Epithelial cell of prostate (primary cell): ENCODE data around the gene CTIF.
A peak's percentile ranks its signal among the peaks of the same experiment; 100 is the strongest.

Experiments
- DNase-seq: peaks from one replicate; pipeline ENCODE4 v3.0.0-alpha.2; 2011; ENCODE audit warnings: low read depth, low spot score
- H3K27ac ChIP-seq: fragments of 450-650 bp; 2 replicates; pipeline ENCODE4 v1.5.1; 2017; ENCODE audit warnings: mild to moderate bottlenecking

The CTIF gene

GRCh38 chr18:48613589-48614404, 75.0 kb downstream of the CTIF start:
- no peak for DNase-seq
- no peak overlapping the region for H3K27ac ChIP-seq

- DNase-seq, result no peak
- H3K27ac ChIP-seq, result no peak overlapping the region
These were observed 77.0 kb downstream of the CTIF start for GRCh38 chr18:48615566-48616401.

- H3K27ac ChIP-seq, result no peak overlapping the region
- DNase-seq, result no peak
These were observed 77.8 kb downstream of the CTIF start for GRCh38 chr18:48616484-48617255.

- H3K27ac ChIP-seq, result no peak overlapping the region
These were observed 79.1 kb downstream of the CTIF start for GRCh38 chr18:48617844-48618497.

GRCh38 chr18:48619016-48619415, 80.2 kb downstream of the CTIF start:
- no peak overlapping the region for H3K27ac ChIP-seq
- no peak for DNase-seq

More at GRCh38 chr18:48617844-48618497, 79.1 kb downstream of the CTIF start:
- DNase-seq, result no peak

- no peak for DNase-seq
- no peak overlapping the region for H3K27ac ChIP-seq
These were observed 80.7 kb downstream of the CTIF start for GRCh38 chr18:48619501-48619900.

- DNase-seq, result no peak
- no peak overlapping the region for H3K27ac ChIP-seq
These were observed 81.2 kb downstream of the CTIF start for GRCh38 chr18:48620071-48620470.

- DNase-seq, result no peak
- H3K27ac ChIP-seq, result peak overlapping the region; percentile 78
These were observed 82.4 kb downstream of the CTIF start for GRCh38 chr18:48621240-48621639.

- no peak for DNase-seq
- peak overlapping the region; percentile 78 for H3K27ac ChIP-seq
These were observed 83.2 kb downstream of the CTIF start for GRCh38 chr18:48621815-48622555.

GRCh38 chr18:48622911-48623431, 84.1 kb downstream of the CTIF start:
- no peak for DNase-seq
- peak overlapping the region; percentile 78 for H3K27ac ChIP-seq

- peak overlapping the region; percentile 78 for H3K27ac ChIP-seq
- peak; percentile 14 for DNase-seq
These were observed 84.8 kb downstream of the CTIF start for GRCh38 chr18:48623468-48624235.

- no peak for DNase-seq
- peak overlapping the region; percentile 78 for H3K27ac ChIP-seq
These were observed 86.0 kb downstream of the CTIF start for GRCh38 chr18:48624856-48625255.

GRCh38 chr18:48627216-48627615, 88.4 kb downstream of the CTIF start:
- DNase-seq, result no peak
- H3K27ac ChIP-seq, result peak overlapping the region; percentile 53

GRCh38 chr18:48629730-48630324, 91.0 kb downstream of the CTIF start:
- peak; percentile 45 for DNase-seq

GRCh38 chr18:48631851-48632250, 93.0 kb downstream of the CTIF start:
- no peak overlapping the region for H3K27ac ChIP-seq
- no peak for DNase-seq

More at GRCh38 chr18:48629730-48630324, 91.0 kb downstream of the CTIF start:
- H3K27ac ChIP-seq, result peak overlapping the region; percentile 93

GRCh38 chr18:48632676-48633257, 93.9 kb downstream of the CTIF start:
- DNase-seq, result no peak
- no peak overlapping the region for H3K27ac ChIP-seq

- no peak overlapping the region for H3K27ac ChIP-seq
- DNase-seq, result no peak
These were observed 95.7 kb downstream of the CTIF start for GRCh38 chr18:48634491-48634890.

- DNase-seq, result no peak
These were observed 96.1 kb downstream of the CTIF start for GRCh38 chr18:48634975-48635374.

More at GRCh38 chr18:48634975-48635374, 96.1 kb downstream of the CTIF start:
- H3K27ac ChIP-seq, result no peak overlapping the region
